CD4-positive, alpha-beta T cell treated with Interleukin-4 for 1 hour (primary cell): ENCODE data around the gene CTNNB1.
"Not testable (repeated sequence)": the region's sequence is repeated elsewhere in the genome, so short reads cannot be mapped to it uniquely, and the experiment has no call there.

Experiments
- DNase-seq, 2 donors: peaks; one replicate each; pipeline ENCODE4 v3.0.0-alpha.2; 2020 to 2022

Gene CTNNB1

GRCh38 chr3:41259449-41260062 is 60.3 kb downstream of the CTNNB1 start:
- no peak for DNase-seq

GRCh38 chr3:41260063-41260450 is 60.8 kb downstream of the CTNNB1 start:
- no peak for DNase-seq

- no peak for DNase-seq
Measured at GRCh38 chr3:41265011-41265545, 65.8 kb downstream of the CTNNB1 start.

GRCh38 chr3:41265823-41266273 is 66.5 kb downstream of the CTNNB1 start:
- DNase-seq, result no peak

GRCh38 chr3:41267975-41268640 is 68.8 kb downstream of the CTNNB1 start:
- no peak for DNase-seq

- no peak for DNase-seq
Measured at GRCh38 chr3:41272667-41273066, 73.4 kb downstream of the CTNNB1 start.

- DNase-seq, result no peak
Measured at GRCh38 chr3:41274944-41275668, 75.8 kb downstream of the CTNNB1 start.

GRCh38 chr3:41276191-41276590 is 76.9 kb downstream of the CTNNB1 start:
- no peak for DNase-seq

GRCh38 chr3:41277790-41278465 is 78.6 kb downstream of the CTNNB1 start:
- DNase-seq, result no peak

GRCh38 chr3:41284934-41285333 is 85.6 kb downstream of the CTNNB1 start:
- DNase-seq, result not testable (repeated sequence)

GRCh38 chr3:41286305-41286704 is 87.0 kb downstream of the CTNNB1 start:
- no peak for DNase-seq

GRCh38 chr3:41288785-41289184 is 89.5 kb downstream of the CTNNB1 start:
- DNase-seq, result no peak
